H1 (cell line): Measurements from ENCODE around the gene LTC4S.

Experiments used
- JUN ChIP-seq: IDR thresholded peaks from 2 replicates; pipeline ENCODE4 v1.6.1; 2011; ENCODE audit warnings: low read depth, mild to moderate bottlenecking, improper control_type of control experiment, low read length
- POLR2AphosphoS5 ChIP-seq: IDR thresholded peaks from 2 replicates; pipeline ENCODE4 v1.6.1; 2011; ENCODE audit warnings: low read depth, low read length
- TF ChIP-seq, protein P1 (sequence below), 3 experiments: IDR thresholded peaks; 1 replicate in 2 of 3; 2 replicates in 1 of 3; pipeline versions ENCODE4 v1.5.1 to v1.6.1; 2011; ENCODE audit warnings: low read length in 3 of 3, mild to moderate bottlenecking in 3 of 3, inconsistent platforms in 2 of 3, low read depth in 1 of 3, moderate library complexity in 1 of 3; ENCODE audit not compliant: insufficient read depth in 1 of 3; ENCODE audit errors: control extremely low read depth in 1 of 3
- TF ChIP-seq, protein P2 (sequence below): IDR thresholded peaks from 2 replicates; pipeline ENCODE4 v1.6.1; 2011; ENCODE audit warnings: low read length, improper control_type of control experiment

DNA sequence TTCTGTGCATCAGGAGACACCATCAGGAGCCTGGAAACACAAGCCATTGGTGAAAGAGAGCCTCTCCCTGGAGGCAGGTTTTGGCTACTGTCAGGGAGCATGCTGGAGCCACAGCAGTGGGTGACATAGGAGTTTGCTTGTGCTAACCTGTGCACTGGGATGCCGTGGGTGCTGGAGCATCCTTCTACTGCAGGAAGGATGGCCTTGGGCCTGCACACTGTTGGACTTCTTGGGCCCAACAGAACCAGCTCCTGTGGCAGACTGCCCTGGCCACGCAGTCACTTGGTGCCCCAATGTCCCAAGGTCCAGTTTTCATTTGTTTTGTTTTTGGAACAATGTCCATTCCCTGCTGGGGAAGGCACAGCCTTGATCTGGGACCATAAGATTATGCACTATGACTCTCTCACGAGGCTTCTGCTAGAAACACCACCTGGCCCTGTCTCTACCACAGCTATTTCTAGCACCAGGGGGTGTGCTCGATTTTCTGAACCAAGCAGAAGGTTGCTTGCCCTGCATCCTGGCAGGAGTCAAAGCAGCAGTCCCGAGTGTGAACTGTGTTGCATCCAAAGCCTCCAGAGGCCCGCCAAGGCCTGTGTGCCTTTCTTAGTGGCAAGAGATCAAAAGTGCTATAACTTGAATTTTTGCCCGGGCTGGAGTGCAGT, 5.5 kb upstream of the LTC4S start:
- TF ChIP-seq POLR2AphosphoS5, result no peak
- TF ChIP-seq, protein P1, sequence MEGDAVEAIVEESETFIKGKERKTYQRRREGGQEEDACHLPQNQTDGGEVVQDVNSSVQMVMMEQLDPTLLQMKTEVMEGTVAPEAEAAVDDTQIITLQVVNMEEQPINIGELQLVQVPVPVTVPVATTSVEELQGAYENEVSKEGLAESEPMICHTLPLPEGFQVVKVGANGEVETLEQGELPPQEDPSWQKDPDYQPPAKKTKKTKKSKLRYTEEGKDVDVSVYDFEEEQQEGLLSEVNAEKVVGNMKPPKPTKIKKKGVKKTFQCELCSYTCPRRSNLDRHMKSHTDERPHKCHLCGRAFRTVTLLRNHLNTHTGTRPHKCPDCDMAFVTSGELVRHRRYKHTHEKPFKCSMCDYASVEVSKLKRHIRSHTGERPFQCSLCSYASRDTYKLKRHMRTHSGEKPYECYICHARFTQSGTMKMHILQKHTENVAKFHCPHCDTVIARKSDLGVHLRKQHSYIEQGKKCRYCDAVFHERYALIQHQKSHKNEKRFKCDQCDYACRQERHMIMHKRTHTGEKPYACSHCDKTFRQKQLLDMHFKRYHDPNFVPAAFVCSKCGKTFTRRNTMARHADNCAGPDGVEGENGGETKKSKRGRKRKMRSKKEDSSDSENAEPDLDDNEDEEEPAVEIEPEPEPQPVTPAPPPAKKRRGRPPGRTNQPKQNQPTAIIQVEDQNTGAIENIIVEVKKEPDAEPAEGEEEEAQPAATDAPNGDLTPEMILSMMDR (IDR thresholded peaks at IDR 0.05; ENCODE audit: control extremely low read depth in 1 of 3, insufficient read depth in 1 of 3, low read depth in 1 of 3, low read length in 3 of 3), result no peak
- TF ChIP-seq, protein P2, sequence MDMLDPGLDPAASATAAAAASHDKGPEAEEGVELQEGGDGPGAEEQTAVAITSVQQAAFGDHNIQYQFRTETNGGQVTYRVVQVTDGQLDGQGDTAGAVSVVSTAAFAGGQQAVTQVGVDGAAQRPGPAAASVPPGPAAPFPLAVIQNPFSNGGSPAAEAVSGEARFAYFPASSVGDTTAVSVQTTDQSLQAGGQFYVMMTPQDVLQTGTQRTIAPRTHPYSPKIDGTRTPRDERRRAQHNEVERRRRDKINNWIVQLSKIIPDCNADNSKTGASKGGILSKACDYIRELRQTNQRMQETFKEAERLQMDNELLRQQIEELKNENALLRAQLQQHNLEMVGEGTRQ, result no peak
- no peak for TF ChIP-seq JUN
